IMR-90 (cell line): ENCODE results near the gene ADAMTS13. TPM values are rescaled to one million over a fixed set of nuclear protein-coding genes. Genes with fewer than 3 reads are reported as not detected.

Experiments used
- ATAC-seq: fragments of 200-7000 bp; cut with Tn5 transposase; 2 replicates; pipeline ENCODE4 v1.9.1; 2020; ENCODE audit warnings: low read depth, mild to moderate bottlenecking, moderate library complexity
- BruUV-seq: library from RNA; stranded (reverse); fragments of 400-500 nt; replicated peaks from 2 replicates; lab custom pipeline; 2021; lab: Mats Ljungman, UMichigan
- CTCF ChIA-PET: fragments of 300-600 bp; formaldehyde crosslinking; extraction: SDS; loops from one replicate; lab custom pipeline; 2021; ENCODE audit warnings: antibody characterized with exemption; lab: Yijun Ruan, JAX
- POLR2A ChIA-PET: fragments of 300-600 bp; sonication (Branson Sonifier 250); formaldehyde crosslinking; loops from one replicate; lab custom pipeline; 2022; ENCODE audit warnings: antibody characterized with exemption; ENCODE audit not compliant: unreplicated experiment; lab: Charles Lee
- DNase-seq: peaks from one replicate; pipeline ENCODE4 v3.0.0; 2013
- H2AFZ ChIP-seq: replicated peaks from 2 replicates; pipeline ENCODE3; 2013; ENCODE audit warnings: low read length, mild to moderate bottlenecking; ENCODE audit not compliant: poor library complexity
- H2AK5ac ChIP-seq: 2 replicates; pipeline ENCODE4 v1.6.1; 2013; ENCODE audit warnings: low read depth, low read length, inconsistent platforms
- H2AK9ac ChIP-seq: replicated peaks from 2 replicates; pipeline ENCODE3; 2013; ENCODE audit warnings: mild to moderate bottlenecking, low read depth, low read length, moderate library complexity; ENCODE audit not compliant: poor library complexity
- H2BK120ac ChIP-seq: 2 replicates; pipeline ENCODE4 v1.6.1; 2013; ENCODE audit warnings: low read depth, low read length, inconsistent platforms
- H2BK15ac ChIP-seq: 3 replicates; pipeline ENCODE4 v1.6.1; 2013; ENCODE audit warnings: low read depth, low read length, inconsistent platforms
- H2BK20ac ChIP-seq: 2 replicates; pipeline ENCODE4 v1.6.1; 2013; ENCODE audit warnings: low read depth, mild to moderate bottlenecking, inconsistent platforms, low read length, moderate library complexity
- H2BK5ac ChIP-seq: 2 replicates; pipeline ENCODE4 v1.6.1; 2013; ENCODE audit warnings: mild to moderate bottlenecking, low read depth, low read length, inconsistent platforms; ENCODE audit not compliant: poor library complexity, severe bottlenecking
- H3K14ac ChIP-seq: replicated peaks from 2 replicates; pipeline ENCODE4 v1.6.1; 2013; ENCODE audit warnings: low read depth, low read length, inconsistent platforms
- H3K18ac ChIP-seq: 2 replicates; pipeline ENCODE4 v1.6.1; 2013; ENCODE audit warnings: low read depth, low read length, control low read depth
- H3K23ac ChIP-seq: 2 replicates; pipeline ENCODE4 v1.6.1; 2013; ENCODE audit warnings: low read depth, low read length, inconsistent platforms
- H3K27ac ChIP-seq: 2 replicates; pipeline ENCODE4 v1.5.1; 2013; ENCODE audit warnings: mild to moderate bottlenecking, control low read depth, low read length; ENCODE audit not compliant: insufficient read depth
- H3K27me3 ChIP-seq: 2 replicates; pipeline ENCODE4 v1.6.1; 2013; ENCODE audit warnings: low read length; ENCODE audit not compliant: control insufficient read depth, insufficient read depth
- H3K36me3 ChIP-seq: 2 replicates; pipeline ENCODE4 v1.6.1; 2013; ENCODE audit warnings: low read length, mixed read lengths; ENCODE audit not compliant: control insufficient read depth, insufficient read depth
- H3K4ac ChIP-seq: 2 replicates; pipeline ENCODE4 v1.6.1; 2013; ENCODE audit warnings: low read depth, low read length, inconsistent platforms
- H3K4me1 ChIP-seq: 2 replicates; pipeline ENCODE4 v1.6.1; 2013; ENCODE audit warnings: low read length, mixed read lengths; ENCODE audit not compliant: control insufficient read depth, insufficient read depth
- H3K4me2 ChIP-seq: 2 replicates; pipeline ENCODE4 v1.6.1; 2013; ENCODE audit warnings: low read depth, mild to moderate bottlenecking, control low read depth, low read length, moderate library complexity
- H3K4me3 ChIP-seq: 2 replicates; pipeline ENCODE4 v1.5.1; 2013; ENCODE audit warnings: low read depth, mild to moderate bottlenecking, control low read depth, low read length, moderate library complexity; ENCODE audit not compliant: insufficient read depth
- H3K56ac ChIP-seq: 2 replicates; pipeline ENCODE4 v1.6.1; 2013; ENCODE audit warnings: low read length, inconsistent platforms; ENCODE audit not compliant: insufficient read depth; ENCODE audit errors: extremely low read depth
- H3K79me1 ChIP-seq, 2 experiments: 2 replicates each; pipeline ENCODE4 v1.6.1; 2013; ENCODE audit warnings: low read length in 2 of 2, inconsistent platforms in 1 of 2, low read depth in 1 of 2
- H3K9ac ChIP-seq: 2 replicates; pipeline ENCODE4 v1.6.1; 2013; ENCODE audit warnings: low read depth, low read length, control low read depth
- H3K9me1 ChIP-seq: 2 replicates; pipeline ENCODE4 v1.6.1; 2013; ENCODE audit warnings: low read length, inconsistent platforms; ENCODE audit not compliant: insufficient read depth
- H3K9me3 ChIP-seq: 2 replicates; pipeline ENCODE4 v1.6.1; 2013; ENCODE audit warnings: low read length; ENCODE audit not compliant: control insufficient read depth, insufficient read depth
- H4K20me1 ChIP-seq: 2 replicates; pipeline ENCODE4 v1.6.1; 2013; ENCODE audit warnings: low read length, inconsistent platforms; ENCODE audit not compliant: insufficient read depth
- H4K5ac ChIP-seq: 2 replicates; pipeline ENCODE4 v1.6.1; 2013; ENCODE audit warnings: mild to moderate bottlenecking, low read depth, low read length, control low read depth
- H4K8ac ChIP-seq, 2 experiments: 2 replicates each; pipeline ENCODE4 v1.6.1; 2013; ENCODE audit warnings: low read depth in 2 of 2, low read length in 2 of 2, control low read depth in 1 of 2, inconsistent platforms in 1 of 2
- H4K91ac ChIP-seq: 2 replicates; pipeline ENCODE4 v1.6.1; 2013; ENCODE audit warnings: low read depth, low read length, inconsistent platforms; ENCODE audit not compliant: insufficient read depth
- BHLHE40 ChIP-seq: fragments of 150-350 bp; IDR thresholded peaks from 2 replicates; pipeline ENCODE4 v1.6.1; 2016; ENCODE audit warnings: mild to moderate bottlenecking, low read depth, low read length
- CTCF ChIP-seq: conservative IDR thresholded peaks from 2 replicates; pipeline ENCODE4 v1.5.1; 2012; ENCODE audit warnings: mild to moderate bottlenecking, low read depth, low read length, improper control_type of control experiment
- ELK1 ChIP-seq: fragments of 150-350 bp; IDR thresholded peaks from 2 replicates; pipeline ENCODE4 v1.6.1; 2016; ENCODE audit warnings: low read depth, mild to moderate bottlenecking, low read length, moderate library complexity, borderline replicate concordance
- FOS ChIP-seq: fragments of 150-350 bp; IDR thresholded peaks from 2 replicates; pipeline ENCODE4 v1.6.1; 2016; ENCODE audit warnings: low read depth, low read length
- MAFK ChIP-seq: IDR thresholded peaks from 2 replicates; pipeline ENCODE4 v1.6.1; 2012; ENCODE audit warnings: low read depth, low read length, improper control_type of control experiment
- MXI1 ChIP-seq: IDR thresholded peaks from 2 replicates; pipeline ENCODE4 v1.6.1; 2012; ENCODE audit warnings: low read depth, mild to moderate bottlenecking, low read length, moderate library complexity, borderline replicate concordance
- NFE2L2 ChIP-seq: fragments of 150-350 bp; IDR thresholded peaks from 2 replicates; pipeline ENCODE4 v1.6.1; 2016; ENCODE audit warnings: low read depth, mild to moderate bottlenecking, low read length
- POLR2A ChIP-seq: IDR thresholded peaks from 2 replicates; pipeline ENCODE4 v1.6.1; 2012; ENCODE audit warnings: mild to moderate bottlenecking, low read depth, low read length
- RAD21 ChIP-seq: IDR thresholded peaks from 2 replicates; pipeline ENCODE4 v1.6.1; 2012; ENCODE audit warnings: low read length, improper control_type of control experiment
- RFX5 ChIP-seq: IDR thresholded peaks from 2 replicates; pipeline ENCODE4 v1.8.0; 2012; ENCODE audit warnings: low read depth, mild to moderate bottlenecking, low read length, moderate library complexity
- WGBS, 2 experiments: methylation state at CpG; one replicate each; pipeline versions ENCODE4 v1.1.5 to v1.1.7; 2013; ENCODE audit warnings: missing lambda C conversion rate in 2 of 2; ENCODE audit not compliant: insufficient read length in 1 of 2; ENCODE audit errors: extremely low coverage in 2 of 2; 5-methylcytosine and 5-hydroxymethylcytosine counted together
- dilution Hi-C: fragments of 300-500 bp; cut with HindIII; formaldehyde crosslinking; loops from one replicate; pipeline ENCODE4 v1.14.3; 2018; ENCODE audit warnings: low sequenced_read_pairs; ENCODE audit not compliant: unreplicated experiment
- in situ Hi-C: fragments of 300-500 bp; cut with MboI; formaldehyde crosslinking; loops from 3 replicates; pipeline ENCODE4 v1.14.3; 2019; ENCODE audit warnings: low sequenced_read_pairs, inconsistent platforms, mixed read lengths
- intact Hi-C: fragments of 100-400 bp; cut with micrococcal nuclease; formaldehyde crosslinking; loops from 2 replicates; pipeline ENCODE4 v1.10.0; 2022
- polyA plus RNA-seq, 3 experiments: library from polyadenylated mRNA; depleted of rRNA; stranded (reverse); fragments of >200 nt; gene quantifications; 2 replicates each; pipeline ENCODE4 v1.2.3, GENCODE V29; 2012; ENCODE audit warnings: low replicate concordance in 1 of 3
- total RNA-seq: library from RNA; depleted of rRNA; stranded (reverse); fragments of >200 nt; gene quantifications from 2 replicates; pipeline ENCODE4 v1.2.3, GENCODE V29; 2012

ADAMTS13 gene
- total and polyA plus RNA-seq, 2 of the 4 experiments (the other 2 are of a cell fraction), result 0.18 to 2.8 TPM

- WGBS, 2 experiments, result 41% methylated on average over 24 of the region's 33 CpGs; no CpG with 5 or more reads in 1 of the 2 experiments
These were observed 70.2 kb downstream of the ADAMTS13 start for GRCh38 chr9:133492061-133493021.

More at GRCh38 chr9:133492061-133493021, 70.2 kb downstream of the ADAMTS13 start:
- Histone ChIP-seq H3K27ac (no peak overlapping the region), H2BK120ac (no peak overlapping the region), H4K20me1 (0 out of 2 replicates have a peak, but pooled peaks cover 5% of the 10 kb centered on the region), H3K14ac (no peak overlapping the region), H4K5ac (no peak overlapping the region), H2AFZ (peak overlapping the region; percentile 39), H3K36me3 (no peaks in the 10 kb centered on the region), H4K8ac (no peak overlapping the region), H3K27me3 (peaks cover 44% of the 10 kb centered on the region), H2BK20ac (no peak overlapping the region), H3K4ac (no peak overlapping the region), H3K4me3 (no peak overlapping the region), H3K79me1 (no peaks in the 10 kb centered on the region), H2AK5ac (no peak overlapping the region), H2BK5ac (no peak overlapping the region), H3K9me3 (no peaks in the 10 kb centered on the region), H3K23ac (no peak overlapping the region), H3K9ac (no peak overlapping the region), H3K18ac (no peak overlapping the region), H4K91ac (no peak overlapping the region), H2AK9ac (no peak overlapping the region), H3K4me2 (no peak overlapping the region), H3K9me1 (peaks cover 5% of the 10 kb centered on the region; the same call in 1 of the 2 replicates), H3K56ac (no peak overlapping the region), H3K4me1 (peaks cover 4% of the 10 kb centered on the region; the same call in 1 of the 2 replicates), H2BK15ac (no peak overlapping the region)
- peak; percentile 31 for ATAC-seq
- intact Hi-C loops, result no loop called here
- dilution Hi-C loops, result no loop called here
- CTCF ChIA-PET, result no interaction called here
- TF ChIP-seq MAFK (no peak), FOS (no peak), CTCF (no peak), POLR2A (no peak), RAD21 (no peak), MXI1 (no peak), BHLHE40 (no peak), RFX5 (no peak), NFE2L2 (no peak), ELK1 (no peak)
- BruUV-seq, result no TSS peak
- DNase-seq, result no peak
- POLR2A ChIA-PET, result no interaction called here
- in situ Hi-C loops, result loop anchor here (25.0 kb wide), 1 partner anchor 455 kb away; the partner anchor contains the start of gene GTF3C5
